ENCODE measurements around the gene FAM227B.

DNA sequence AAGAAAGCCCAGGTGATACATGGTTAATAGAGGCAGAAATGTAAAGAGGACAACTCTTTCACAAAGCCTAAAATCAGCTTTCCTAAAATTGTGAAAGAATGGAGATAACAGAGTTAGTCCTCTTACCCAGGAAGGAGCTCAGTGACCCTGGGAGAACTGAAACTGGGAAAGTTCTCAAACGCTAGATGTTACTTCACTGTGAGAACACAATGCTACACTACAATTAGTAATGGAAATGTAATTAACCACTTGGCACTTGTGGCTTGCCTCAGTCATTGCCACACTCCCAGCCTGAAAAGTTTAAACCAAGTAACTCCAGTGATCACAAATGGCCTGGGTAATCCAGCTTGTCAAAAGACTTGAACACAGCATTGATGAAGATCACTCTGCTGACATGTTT, 300.3 kb downstream of the FAM227B start:
- TF ChIP-seq, protein P1, sequence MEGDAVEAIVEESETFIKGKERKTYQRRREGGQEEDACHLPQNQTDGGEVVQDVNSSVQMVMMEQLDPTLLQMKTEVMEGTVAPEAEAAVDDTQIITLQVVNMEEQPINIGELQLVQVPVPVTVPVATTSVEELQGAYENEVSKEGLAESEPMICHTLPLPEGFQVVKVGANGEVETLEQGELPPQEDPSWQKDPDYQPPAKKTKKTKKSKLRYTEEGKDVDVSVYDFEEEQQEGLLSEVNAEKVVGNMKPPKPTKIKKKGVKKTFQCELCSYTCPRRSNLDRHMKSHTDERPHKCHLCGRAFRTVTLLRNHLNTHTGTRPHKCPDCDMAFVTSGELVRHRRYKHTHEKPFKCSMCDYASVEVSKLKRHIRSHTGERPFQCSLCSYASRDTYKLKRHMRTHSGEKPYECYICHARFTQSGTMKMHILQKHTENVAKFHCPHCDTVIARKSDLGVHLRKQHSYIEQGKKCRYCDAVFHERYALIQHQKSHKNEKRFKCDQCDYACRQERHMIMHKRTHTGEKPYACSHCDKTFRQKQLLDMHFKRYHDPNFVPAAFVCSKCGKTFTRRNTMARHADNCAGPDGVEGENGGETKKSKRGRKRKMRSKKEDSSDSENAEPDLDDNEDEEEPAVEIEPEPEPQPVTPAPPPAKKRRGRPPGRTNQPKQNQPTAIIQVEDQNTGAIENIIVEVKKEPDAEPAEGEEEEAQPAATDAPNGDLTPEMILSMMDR (IDR thresholded peaks at IDR 0.05), result no peak
- TF ChIP-seq POLR2A (IDR thresholded peaks at IDR 0.05), result no peak

Measured in thyroid gland (tissue), 4 donors.